ENCODE measurements around the gene B3GAT1.

DNA sequence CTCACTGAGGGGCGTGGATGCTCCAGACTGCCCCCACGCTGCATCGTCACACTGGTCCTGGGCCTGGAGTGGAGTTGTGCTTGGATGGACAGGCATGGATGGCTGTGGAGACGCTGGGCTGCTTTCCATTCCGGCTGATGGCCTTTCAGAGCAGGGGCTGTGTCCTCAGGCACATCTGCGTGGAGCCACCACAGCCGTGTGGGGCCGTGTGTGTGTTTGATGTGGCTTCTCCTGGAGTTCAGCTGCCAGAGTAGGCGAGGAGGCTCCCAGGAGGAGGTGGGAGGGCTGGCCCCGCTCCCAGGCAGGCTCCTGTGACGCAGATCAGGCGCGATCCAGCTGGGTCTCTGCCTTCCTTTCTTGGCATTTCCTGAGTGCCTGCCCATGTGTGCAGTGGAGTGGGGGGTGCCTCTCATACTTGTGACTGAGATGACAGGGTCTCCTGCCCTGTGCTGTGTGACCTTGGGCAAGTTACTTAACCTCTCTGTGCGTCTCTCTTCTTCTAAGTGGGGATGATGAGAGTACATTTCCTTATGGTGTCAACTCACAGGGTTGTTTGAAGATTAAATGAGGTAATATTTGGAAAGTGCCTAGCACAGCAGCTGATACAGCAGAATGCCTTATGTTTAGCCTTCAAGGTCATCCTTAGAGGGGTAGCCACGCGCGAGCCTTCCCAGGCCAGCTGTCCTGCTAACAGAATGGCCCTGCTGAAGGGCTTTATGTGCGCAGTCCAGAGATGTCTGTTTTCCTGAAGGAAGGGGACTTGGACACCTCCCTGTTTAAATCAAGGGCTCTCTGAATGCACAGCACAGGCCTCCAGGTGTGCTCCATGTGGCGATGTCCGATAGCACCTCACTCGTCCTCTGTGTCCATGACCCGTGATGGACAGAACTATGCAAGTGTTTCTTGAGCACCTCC, 46.8 kb downstream of the B3GAT1 start:
- TF ChIP-seq, protein P1, sequence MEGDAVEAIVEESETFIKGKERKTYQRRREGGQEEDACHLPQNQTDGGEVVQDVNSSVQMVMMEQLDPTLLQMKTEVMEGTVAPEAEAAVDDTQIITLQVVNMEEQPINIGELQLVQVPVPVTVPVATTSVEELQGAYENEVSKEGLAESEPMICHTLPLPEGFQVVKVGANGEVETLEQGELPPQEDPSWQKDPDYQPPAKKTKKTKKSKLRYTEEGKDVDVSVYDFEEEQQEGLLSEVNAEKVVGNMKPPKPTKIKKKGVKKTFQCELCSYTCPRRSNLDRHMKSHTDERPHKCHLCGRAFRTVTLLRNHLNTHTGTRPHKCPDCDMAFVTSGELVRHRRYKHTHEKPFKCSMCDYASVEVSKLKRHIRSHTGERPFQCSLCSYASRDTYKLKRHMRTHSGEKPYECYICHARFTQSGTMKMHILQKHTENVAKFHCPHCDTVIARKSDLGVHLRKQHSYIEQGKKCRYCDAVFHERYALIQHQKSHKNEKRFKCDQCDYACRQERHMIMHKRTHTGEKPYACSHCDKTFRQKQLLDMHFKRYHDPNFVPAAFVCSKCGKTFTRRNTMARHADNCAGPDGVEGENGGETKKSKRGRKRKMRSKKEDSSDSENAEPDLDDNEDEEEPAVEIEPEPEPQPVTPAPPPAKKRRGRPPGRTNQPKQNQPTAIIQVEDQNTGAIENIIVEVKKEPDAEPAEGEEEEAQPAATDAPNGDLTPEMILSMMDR (IDR thresholded peaks at IDR 0.05): no peak
- TF ChIP-seq POLR2A (IDR thresholded peaks at IDR 0.05): no peak
